Endometrial microvascular endothelial cells (primary cell): ENCODE data around the gene TFPI2. TPM values are rescaled to one million over a fixed set of nuclear protein-coding genes. Genes with fewer than 3 reads are reported as not detected.

Experiments used
- in situ Hi-C: cut with HindIII; loops from 2 replicates; pipeline ENCODE4 v1.10.0; 2017; ENCODE audit warnings: low sequenced_read_pairs, low pct_unique_long_range_greater_than_20kb; ENCODE audit errors: inconsistent ontology term
- total RNA-seq: library from RNA; depleted of rRNA; stranded (reverse); fragments of >200 nt; gene quantifications from one replicate; pipeline ENCODE4 v1.2.3, GENCODE V29; 2015; ENCODE audit errors: inconsistent ontology term

Gene TFPI2
- total RNA-seq, 1 donor from 2014 or later: 5.3 TPM

DNA sequence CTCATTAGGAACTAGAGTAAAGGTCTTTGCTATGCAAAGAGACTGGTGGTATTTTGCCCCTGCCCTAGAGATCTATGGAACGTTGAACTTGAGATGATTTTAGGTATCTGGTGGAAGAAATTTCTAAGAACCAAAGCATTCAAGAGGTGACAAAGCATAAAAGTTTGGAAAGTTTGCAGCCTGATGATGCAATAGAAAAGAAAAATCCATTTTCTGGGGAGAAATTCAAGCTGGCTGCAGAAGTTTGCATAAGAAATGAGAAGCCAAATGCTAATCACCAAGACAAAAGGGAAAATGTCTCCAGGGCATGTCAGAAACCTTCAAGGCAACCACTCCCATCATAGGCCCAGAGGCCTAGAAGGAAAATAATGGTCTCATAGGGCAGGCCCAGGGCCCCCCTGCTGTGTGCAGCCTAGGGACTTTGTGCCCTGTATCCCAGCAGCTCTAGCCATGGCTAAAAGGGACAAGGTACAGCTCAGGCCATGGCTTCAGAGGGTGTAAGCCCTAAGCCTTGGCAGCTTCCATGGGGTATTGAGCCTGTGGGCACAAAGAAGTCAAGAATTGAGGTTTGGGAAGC lies 16.5 kb downstream of the TFPI2 start:
- in situ Hi-C loops: no loop called here

DNA sequence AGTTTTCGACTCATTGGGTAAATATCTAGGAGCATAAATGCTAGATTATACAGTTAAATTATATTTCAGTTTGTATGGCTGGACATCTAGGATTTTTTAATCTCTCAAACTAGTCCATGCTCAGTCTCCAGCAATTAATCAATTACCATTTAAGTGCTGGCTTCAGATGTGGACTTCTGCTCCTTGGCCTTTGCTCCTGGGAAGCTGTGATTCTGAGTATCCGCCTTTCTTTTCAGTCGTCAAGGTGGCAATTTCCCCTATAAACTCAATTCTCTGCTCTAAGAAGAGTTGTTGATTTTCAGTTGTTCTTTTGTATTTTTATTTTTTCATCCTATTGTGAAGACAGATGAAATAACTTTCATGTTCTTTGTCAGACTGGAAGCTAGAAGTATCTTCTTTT lies 23.7 kb downstream of the TFPI2 start:
- in situ Hi-C loops: no loop called here

DNA sequence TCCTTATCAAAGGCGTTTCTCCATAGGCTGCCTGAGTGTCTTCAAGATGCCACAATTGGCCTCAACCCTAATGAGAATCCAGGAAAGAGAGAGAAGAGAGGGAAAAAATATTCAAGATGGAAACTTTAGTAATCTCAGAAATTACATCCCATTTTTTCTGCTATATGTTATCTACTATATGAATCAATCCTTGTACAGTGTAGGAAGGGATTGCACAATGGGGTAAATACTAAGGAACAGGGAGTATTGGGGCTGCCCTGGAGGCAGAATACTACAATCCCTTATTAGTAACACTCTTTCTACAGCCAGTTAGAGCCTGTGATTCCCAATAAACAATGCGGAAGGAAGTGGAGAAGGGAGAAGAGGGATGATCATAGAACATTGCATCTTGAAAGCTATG lies 27.9 kb downstream of the TFPI2 start:
- in situ Hi-C loops: no loop called here

DNA sequence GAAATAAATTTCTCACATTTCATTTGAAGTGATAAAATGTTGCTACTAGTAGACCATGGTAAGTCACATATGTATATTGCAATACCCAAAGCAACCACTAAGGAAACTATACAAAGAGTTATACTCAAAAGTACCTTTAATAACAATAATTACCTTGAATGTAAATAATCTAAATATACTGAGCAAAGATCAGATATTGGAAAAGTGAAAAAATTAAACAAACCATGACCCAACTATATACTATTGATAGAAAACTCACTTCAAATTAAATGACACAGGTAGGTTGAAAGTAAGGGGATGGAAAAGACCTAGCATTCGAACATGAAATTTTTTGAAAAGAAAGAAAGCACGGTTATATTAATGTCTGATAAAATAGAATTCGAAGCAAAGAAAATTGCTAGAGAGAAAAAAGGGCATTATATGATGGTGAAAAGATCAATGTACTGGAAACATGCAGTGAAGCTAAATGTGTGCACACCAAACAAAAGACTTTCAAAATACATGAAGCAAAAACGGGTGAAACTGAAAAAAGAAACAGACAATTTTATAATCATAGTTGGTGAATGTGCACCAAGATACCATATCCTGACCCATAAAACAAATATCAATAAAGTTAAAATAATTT lies 29.1 kb downstream of the TFPI2 start:
- in situ Hi-C loops: no loop called here

DNA sequence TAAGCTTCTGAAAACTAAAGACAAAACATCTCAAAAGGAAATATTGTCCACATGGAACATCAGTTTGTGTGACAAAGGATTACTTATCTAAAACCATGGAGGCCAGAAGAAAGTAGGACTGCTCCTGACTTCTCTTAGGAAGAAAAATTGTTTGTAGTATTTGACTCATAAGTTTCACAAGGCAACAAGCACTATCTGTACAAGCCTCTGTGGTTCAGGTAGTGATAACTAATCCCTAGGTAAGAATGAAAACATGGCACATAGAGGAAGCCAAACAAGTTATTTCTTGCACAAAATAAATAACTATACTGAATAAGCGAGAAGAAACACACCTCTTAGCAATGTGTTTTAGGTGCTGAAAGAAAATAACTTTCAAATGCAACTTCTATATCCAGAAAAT lies 30.3 kb downstream of the TFPI2 start:
- in situ Hi-C loops: no loop called here

DNA sequence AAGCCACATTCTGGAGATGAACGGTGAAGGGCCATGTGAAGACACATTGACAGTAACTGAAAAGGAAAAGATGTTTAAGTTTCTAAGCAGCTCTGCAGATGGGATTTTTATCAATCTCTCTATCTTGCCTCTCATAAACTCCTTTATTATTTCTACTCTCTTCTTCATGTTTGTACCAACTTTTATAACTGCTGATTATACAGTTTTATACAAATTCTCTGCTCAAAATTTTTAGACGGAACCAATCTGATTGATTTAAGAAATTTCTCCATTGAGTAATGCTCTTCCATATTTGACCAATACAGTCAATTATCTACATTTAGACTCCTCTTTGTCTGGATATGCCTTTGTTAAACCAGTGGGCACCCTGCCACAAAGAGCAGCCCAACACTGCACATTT lies 31.7 kb downstream of the TFPI2 start:
- in situ Hi-C loops: no loop called here

DNA sequence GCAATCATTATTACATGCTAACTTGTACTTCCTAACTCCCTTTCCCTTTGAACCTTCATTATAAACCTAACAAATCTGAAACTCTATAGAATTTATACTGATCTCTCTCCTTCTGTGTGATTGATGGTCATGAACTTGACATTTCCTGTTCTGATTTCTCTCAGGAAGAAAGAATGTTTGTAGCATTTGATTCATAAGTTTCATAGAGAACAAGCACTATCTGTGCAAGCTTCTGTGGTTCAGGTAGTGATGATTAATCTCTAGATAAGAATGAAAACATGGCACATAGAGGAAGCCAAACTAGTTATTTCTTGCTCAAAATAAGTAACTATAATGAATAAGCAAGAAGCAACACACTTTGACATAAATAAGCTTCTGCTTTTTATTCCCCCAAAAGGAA lies 34.2 kb downstream of the TFPI2 start:
- in situ Hi-C loops: no loop called here

DNA sequence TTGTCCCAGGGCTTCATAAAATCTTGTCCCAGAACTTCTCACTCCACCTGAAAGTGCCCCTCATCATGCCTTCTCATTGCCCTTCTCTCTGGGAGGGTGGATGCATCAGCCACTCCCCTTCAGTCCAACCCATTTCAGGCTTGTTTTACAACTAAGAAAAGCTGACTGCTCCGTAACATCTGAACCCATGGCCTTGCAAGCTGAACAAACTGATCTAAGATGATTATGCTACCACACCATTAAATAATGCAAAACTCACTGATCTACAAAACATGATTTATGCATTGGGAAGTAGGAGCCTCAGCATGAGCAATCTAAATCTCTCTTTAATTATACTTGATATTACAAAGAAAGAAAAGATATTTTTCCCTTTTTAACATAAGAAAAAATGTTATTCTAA lies 34.8 kb downstream of the TFPI2 start:
- in situ Hi-C loops: no loop called here

DNA sequence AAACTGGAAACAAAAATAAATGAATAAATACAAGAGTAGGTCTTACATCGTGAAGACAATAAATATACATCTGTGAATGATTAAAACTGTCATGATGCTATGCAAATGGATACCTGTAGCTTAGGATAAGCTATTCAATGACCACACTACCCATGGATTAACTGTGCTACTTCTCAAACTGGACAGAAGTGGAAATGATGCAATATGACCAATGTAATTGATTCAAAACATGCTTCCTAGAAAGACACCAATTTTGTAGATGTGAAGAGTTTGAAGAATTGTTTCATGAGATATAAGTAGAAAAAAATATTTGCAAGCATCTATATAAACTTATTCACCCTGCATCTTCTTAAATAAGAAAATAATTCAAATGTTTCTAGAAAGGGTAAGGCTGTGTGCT lies 36.1 kb downstream of the TFPI2 start:
- in situ Hi-C loops: no loop called here

DNA sequence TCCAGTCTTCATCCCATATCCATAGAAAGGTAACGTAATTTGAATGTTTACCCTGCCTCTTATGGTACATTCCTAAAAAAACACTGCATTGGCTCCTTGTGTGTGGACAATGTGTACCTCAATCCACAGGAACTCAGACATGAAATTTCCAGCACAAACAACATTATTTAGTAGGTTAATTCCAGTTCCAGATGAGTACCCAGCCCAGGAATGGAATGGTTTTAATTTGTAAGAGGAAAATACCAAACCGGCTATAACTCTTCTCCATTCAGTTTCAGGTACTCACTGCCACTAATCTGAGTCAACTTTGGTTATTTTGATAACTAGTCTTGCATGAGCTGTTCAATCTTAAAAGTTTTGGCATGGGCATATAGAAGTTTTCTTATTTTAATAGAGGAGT lies 39.0 kb downstream of the TFPI2 start:
- in situ Hi-C loops: no loop called here

DNA sequence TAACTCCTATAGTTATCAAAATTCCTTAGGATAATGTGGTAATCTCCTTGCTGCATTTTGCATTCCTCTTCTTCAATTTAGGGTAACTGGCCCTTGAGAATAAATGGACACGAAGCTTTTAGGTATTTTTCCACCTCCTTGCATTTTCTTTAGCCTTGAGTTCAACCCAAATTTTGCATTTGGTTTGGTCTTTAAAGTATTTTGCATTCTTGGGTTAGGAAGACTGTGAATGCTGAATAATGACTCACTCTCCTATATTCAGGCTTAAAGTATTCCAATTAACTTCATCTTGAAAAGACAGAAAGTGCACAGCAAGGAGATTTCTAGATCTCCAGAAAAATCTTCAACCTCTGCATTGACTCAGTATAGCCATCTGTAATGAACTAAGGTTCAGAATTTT lies 47.3 kb downstream of the TFPI2 start:
- in situ Hi-C loops: no loop called here

DNA sequence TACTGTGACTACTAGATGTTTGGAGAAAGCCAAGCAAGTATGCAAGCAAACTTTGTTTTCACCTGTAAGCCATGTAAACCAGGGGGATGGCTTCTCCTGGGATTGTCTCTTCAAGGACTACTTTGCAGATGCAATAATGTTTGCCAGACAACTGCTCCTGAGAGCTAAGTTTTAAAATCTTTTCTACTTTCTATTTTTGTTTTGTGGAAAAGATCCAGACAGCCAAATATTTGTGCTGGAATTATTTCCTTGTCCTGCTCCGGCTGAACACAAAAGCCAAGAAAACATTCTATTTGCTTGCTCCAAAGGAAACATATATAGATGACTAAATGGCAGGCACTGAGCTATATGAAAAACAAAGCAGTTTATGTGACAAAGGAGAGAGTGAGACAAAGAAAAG lies 51.6 kb downstream of the TFPI2 start:
- in situ Hi-C loops: no loop called here

DNA sequence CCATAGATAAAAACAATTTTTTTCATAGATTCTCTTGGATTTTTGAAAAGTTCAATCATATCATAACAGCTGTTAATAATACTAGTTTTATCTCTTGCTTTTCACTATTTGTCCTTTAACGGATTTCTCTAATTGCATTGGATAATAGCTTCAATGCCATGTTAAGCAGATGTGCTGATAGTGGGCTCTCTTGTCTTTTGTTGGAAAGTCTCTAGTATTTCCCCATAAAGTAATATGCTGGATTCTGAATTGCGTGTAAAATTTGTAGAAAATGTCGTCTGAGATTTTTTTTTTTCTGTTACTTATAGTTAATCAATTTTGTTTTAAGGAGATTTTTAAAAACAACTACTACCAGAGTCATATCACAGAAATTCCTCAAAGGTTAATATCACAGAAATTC lies 53.3 kb downstream of the TFPI2 start:
- in situ Hi-C loops: no loop called here

DNA sequence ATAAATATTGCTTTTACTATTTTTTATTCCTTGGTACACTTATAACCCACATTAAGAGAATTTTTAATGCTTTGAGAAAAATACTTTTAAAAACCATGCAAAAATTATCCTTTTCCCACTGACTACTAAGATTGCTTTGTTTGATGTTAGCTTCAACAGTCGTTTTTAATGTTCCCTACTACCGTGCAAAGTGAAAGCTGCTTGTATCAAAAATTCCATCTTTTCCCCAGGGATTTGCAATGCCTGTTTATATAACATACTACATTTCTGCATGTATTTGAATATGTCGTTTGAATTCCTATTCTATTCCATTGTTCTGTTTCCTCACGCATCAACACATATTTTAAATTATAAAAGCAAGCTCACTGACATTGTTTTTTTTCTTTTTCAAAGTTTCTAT lies 54.4 kb downstream of the TFPI2 start:
- in situ Hi-C loops: no loop called here

DNA sequence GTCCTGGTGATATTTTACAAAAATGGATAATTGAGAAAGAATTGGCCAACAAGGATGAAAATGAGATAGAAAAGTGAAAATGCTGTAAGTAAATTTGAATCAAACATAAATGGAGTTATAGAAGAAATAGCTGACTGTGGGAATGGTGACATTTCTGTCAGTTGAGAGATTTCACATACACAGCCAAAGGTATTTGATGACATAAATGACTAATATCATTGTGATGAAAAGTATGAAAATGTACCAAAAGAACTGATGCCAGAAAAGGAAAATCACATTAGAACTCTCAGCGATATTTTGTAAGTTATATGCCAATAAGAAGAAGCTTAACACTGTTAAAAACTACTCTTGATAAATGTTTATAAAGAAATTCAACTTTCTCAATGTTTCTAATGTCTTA lies 54.9 kb downstream of the TFPI2 start:
- in situ Hi-C loops: no loop called here

Other genes with a start within 250 kb of the TFPI2 start
- gene GNGT1, start 15.8 kb upstream of the TFPI2 start, total RNA-seq: not detected
- gene GNG11, start 31.0 kb upstream of the TFPI2 start, total RNA-seq: 69.6 TPM
- gene BET1, start 113.6 kb upstream of the TFPI2 start, total RNA-seq: 27.2 TPM